ENCODE results near the gene SHISA7. TPM values are rescaled to one million over a fixed set of nuclear protein-coding genes. Genes with fewer than 3 reads are reported as not detected.
"Not testable (repeated sequence)": the region's sequence is repeated elsewhere in the genome, so short reads cannot be mapped to it uniquely, and the experiment has no call there.

The SHISA7 gene
- total RNA-seq, 1 donor: not detected

GRCh38 chr19:55406091-55406825 lies 36.8 kb downstream of the SHISA7 start:
- TF ChIP-seq, protein P1, sequence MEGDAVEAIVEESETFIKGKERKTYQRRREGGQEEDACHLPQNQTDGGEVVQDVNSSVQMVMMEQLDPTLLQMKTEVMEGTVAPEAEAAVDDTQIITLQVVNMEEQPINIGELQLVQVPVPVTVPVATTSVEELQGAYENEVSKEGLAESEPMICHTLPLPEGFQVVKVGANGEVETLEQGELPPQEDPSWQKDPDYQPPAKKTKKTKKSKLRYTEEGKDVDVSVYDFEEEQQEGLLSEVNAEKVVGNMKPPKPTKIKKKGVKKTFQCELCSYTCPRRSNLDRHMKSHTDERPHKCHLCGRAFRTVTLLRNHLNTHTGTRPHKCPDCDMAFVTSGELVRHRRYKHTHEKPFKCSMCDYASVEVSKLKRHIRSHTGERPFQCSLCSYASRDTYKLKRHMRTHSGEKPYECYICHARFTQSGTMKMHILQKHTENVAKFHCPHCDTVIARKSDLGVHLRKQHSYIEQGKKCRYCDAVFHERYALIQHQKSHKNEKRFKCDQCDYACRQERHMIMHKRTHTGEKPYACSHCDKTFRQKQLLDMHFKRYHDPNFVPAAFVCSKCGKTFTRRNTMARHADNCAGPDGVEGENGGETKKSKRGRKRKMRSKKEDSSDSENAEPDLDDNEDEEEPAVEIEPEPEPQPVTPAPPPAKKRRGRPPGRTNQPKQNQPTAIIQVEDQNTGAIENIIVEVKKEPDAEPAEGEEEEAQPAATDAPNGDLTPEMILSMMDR (IDR thresholded peaks at IDR 0.05; ENCODE audit: insufficient read depth, low read length): no peak
- H3K4me3 ChIP-seq (ENCODE audit: low read depth, low read length): peak overlapping the region; percentile 88
- no peak for DNase-seq (ENCODE audit: low read depth)

- DNase-seq (ENCODE audit: low read depth): no peak
- peak overlapping the region; percentile 88 for H3K4me3 ChIP-seq (ENCODE audit: low read depth, low read length)
- TF ChIP-seq, protein P1 (IDR thresholded peaks at IDR 0.05; ENCODE audit: insufficient read depth, low read length): no peak
These were observed 37.5 kb downstream of the SHISA7 start for GRCh38 chr19:55405638-55406037.

DNA sequence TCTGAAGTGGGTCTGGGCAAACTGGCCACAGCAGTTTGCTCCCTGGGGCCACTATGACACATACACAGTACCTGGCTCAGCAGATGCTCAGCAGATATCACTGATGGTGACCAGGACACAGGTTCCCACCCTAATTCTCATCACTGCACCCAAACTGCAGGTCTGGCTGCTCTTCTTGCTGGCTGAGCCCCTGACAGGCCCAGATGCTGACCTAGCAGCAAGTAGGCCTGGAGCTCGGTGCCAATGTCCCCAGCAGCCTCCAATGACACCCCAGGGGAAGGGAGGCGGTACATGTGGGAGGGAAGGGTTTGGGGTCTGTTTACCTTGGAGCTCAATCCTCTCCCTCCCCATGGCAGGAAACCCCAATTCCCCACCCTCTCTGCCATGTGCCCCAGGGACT lies 40.6 kb downstream of the SHISA7 start:
- no peak for DNase-seq (ENCODE audit: low read depth)
- H3K4me3 ChIP-seq (ENCODE audit: low read depth, low read length): no peak overlapping the region
- TF ChIP-seq, protein P1 (IDR thresholded peaks at IDR 0.05; ENCODE audit: insufficient read depth, low read length): no peak

GRCh38 chr19:55401390-55401789 lies 41.7 kb downstream of the SHISA7 start:
- H3K4me3 ChIP-seq (ENCODE audit: low read depth, low read length); DNase-seq (ENCODE audit: low read depth): not testable (repeated sequence)

- no peak for DNase-seq (ENCODE audit: low read depth)
- TF ChIP-seq, protein P1 (IDR thresholded peaks at IDR 0.05; ENCODE audit: insufficient read depth, low read length): no peak
These were observed 42.6 kb downstream of the SHISA7 start for GRCh38 chr19:55400281-55401087.

GRCh38 chr19:55398200-55398925 lies 44.7 kb downstream of the SHISA7 start:
- TF ChIP-seq, protein P1 (IDR thresholded peaks at IDR 0.05; ENCODE audit: insufficient read depth, low read length): no peak
- DNase-seq (ENCODE audit: low read depth): no peak
- H3K4me3 ChIP-seq (ENCODE audit: low read depth, low read length): no peak overlapping the region

More at GRCh38 chr19:55400281-55401087, 42.6 kb downstream of the SHISA7 start:
- H3K4me3 ChIP-seq (ENCODE audit: low read depth, low read length): no peak overlapping the region
